Activated T-helper 2 cell treated with anti-CD3 and anti-CD28 coated beads, Interferon-gamma antibody, Interleukin-2, Interleukin-4, amounts not matched to agents 10 μg/mL and 5 μg/mL and 100 μg/mL, durations not matched to agents 14 hours and 24 hours and 36 hours (primary cell): ENCODE results near the gene TRAK1. TPM values are rescaled to one million over a fixed set of nuclear protein-coding genes. Genes with fewer than 3 reads are reported as not detected.
A peak's percentile ranks its signal among the peaks of the same experiment; 100 is the strongest.

Experiments
- DNase-seq: peaks from one replicate; pipeline ENCODE4 v3.0.0; 2021; ENCODE audit warnings: low spot score
- H3K27ac Mint-ChIP-seq: one replicate; pipeline ENCODE4 v1.8.0; 2021; ENCODE audit warnings: mixed read lengths
- H3K27me3 Mint-ChIP-seq: one replicate; pipeline ENCODE4 v1.8.0; 2021; ENCODE audit warnings: low read depth, mixed read lengths
- H3K36me3 Mint-ChIP-seq: one replicate; pipeline ENCODE4 v1.8.0; 2021; ENCODE audit warnings: low read depth, mixed read lengths
- H3K4me1 Mint-ChIP-seq: one replicate; pipeline ENCODE4 v1.8.0; 2021; ENCODE audit warnings: low read depth, mixed read lengths
- H3K4me3 Mint-ChIP-seq: one replicate; pipeline ENCODE4 v1.8.0; 2021; ENCODE audit warnings: low read depth, mild to moderate bottlenecking, moderate library complexity, mixed read lengths
- H3K9me3 Mint-ChIP-seq: one replicate; pipeline ENCODE4 v1.8.0; 2021; ENCODE audit warnings: mixed read lengths
- intact Hi-C: fragments of 100-400 bp; cut with micrococcal nuclease; formaldehyde crosslinking; loops from one replicate; pipeline ENCODE4 v1.15.1; 2023
- total RNA-seq: library from RNA; stranded (reverse); gene quantifications from 2 replicates; pipeline ENCODE4 v1.2.3, GENCODE V29; 2022

TRAK1 gene
- total RNA-seq, 1 donor from 2014 or later: 37.8 TPM

GRCh38 chr3:42123824-42124658, 32.9 kb downstream of the TRAK1 start:
- intact Hi-C loops: no loop called here
- H3K4me1 Mint-ChIP-seq: peaks cover 14% of the 10 kb centered on the region
- H3K9me3 Mint-ChIP-seq: no peaks in the 10 kb centered on the region
- H3K27me3 Mint-ChIP-seq: no peaks in the 10 kb centered on the region
- H3K27ac Mint-ChIP-seq: peak overlapping the region; percentile 34
- no peak overlapping the region for H3K4me3 Mint-ChIP-seq
- no peak for DNase-seq
- peaks cover 37% of the 10 kb centered on the region for H3K36me3 Mint-ChIP-seq

GRCh38 chr3:42127226-42127625, 36.1 kb downstream of the TRAK1 start:
- intact Hi-C loops: no loop called here
- H3K9me3 Mint-ChIP-seq: no peaks in the 10 kb centered on the region
- H3K4me1 Mint-ChIP-seq: peaks cover 12% of the 10 kb centered on the region
- no peak overlapping the region for H3K4me3 Mint-ChIP-seq
- no peak overlapping the region for H3K27ac Mint-ChIP-seq
- H3K27me3 Mint-ChIP-seq: no peaks in the 10 kb centered on the region
- peaks cover 37% of the 10 kb centered on the region for H3K36me3 Mint-ChIP-seq
- DNase-seq: no peak

- intact Hi-C loops: no loop called here
- H3K4me1 Mint-ChIP-seq: peaks cover 2% of the 10 kb centered on the region
- H3K27me3 Mint-ChIP-seq: no peaks in the 10 kb centered on the region
- no peaks in the 10 kb centered on the region for H3K9me3 Mint-ChIP-seq
- no peak overlapping the region for H3K4me3 Mint-ChIP-seq
- DNase-seq: no peak
- peaks cover 32% of the 10 kb centered on the region for H3K36me3 Mint-ChIP-seq
- peak overlapping the region; percentile 4 for H3K27ac Mint-ChIP-seq
Observed at GRCh38 chr3:42128526-42128925, 37.4 kb downstream of the TRAK1 start.

GRCh38 chr3:42129014-42129953, 38.1 kb downstream of the TRAK1 start:
- no peaks in the 10 kb centered on the region for H3K9me3 Mint-ChIP-seq
- H3K4me3 Mint-ChIP-seq: no peak overlapping the region
- intact Hi-C loops: no loop called here
- H3K4me1 Mint-ChIP-seq: no peaks in the 10 kb centered on the region
- H3K36me3 Mint-ChIP-seq: peaks cover 30% of the 10 kb centered on the region
- H3K27ac Mint-ChIP-seq: peak overlapping the region; percentile 11
- no peak for DNase-seq
- no peaks in the 10 kb centered on the region for H3K27me3 Mint-ChIP-seq

- no peak for DNase-seq
- Mint-ChIP-seq H3K27ac (no peak overlapping the region), H3K36me3 (peaks cover 24% of the 10 kb centered on the region), H3K4me1 (no peaks in the 10 kb centered on the region), H3K9me3 (no peaks in the 10 kb centered on the region), H3K27me3 (no peaks in the 10 kb centered on the region), H3K4me3 (no peak overlapping the region)
- intact Hi-C loops: no loop called here
Observed at GRCh38 chr3:42130007-42130328, 38.8 kb downstream of the TRAK1 start.

- intact Hi-C loops: no loop called here
- no peak overlapping the region for H3K27ac Mint-ChIP-seq
- no peak for DNase-seq
- no peak overlapping the region for H3K4me3 Mint-ChIP-seq
- H3K9me3 Mint-ChIP-seq: no peaks in the 10 kb centered on the region
- no peaks in the 10 kb centered on the region for H3K27me3 Mint-ChIP-seq
- H3K36me3 Mint-ChIP-seq: peaks cover 18% of the 10 kb centered on the region
- H3K4me1 Mint-ChIP-seq: no peaks in the 10 kb centered on the region
Observed at GRCh38 chr3:42130329-42131070, 39.3 kb downstream of the TRAK1 start.

- Mint-ChIP-seq H3K27ac (no peak overlapping the region), H3K9me3 (no peaks in the 10 kb centered on the region), H3K36me3 (peaks cover 3% of the 10 kb centered on the region), H3K4me3 (no peak overlapping the region), H3K4me1 (no peaks in the 10 kb centered on the region), H3K27me3 (no peaks in the 10 kb centered on the region)
- intact Hi-C loops: no loop called here
- DNase-seq: no peak
Observed at GRCh38 chr3:42133500-42134298, 42.5 kb downstream of the TRAK1 start.

- no peak overlapping the region for H3K4me3 Mint-ChIP-seq
- no peak for DNase-seq
- H3K36me3 Mint-ChIP-seq: peaks cover 3% of the 10 kb centered on the region
- no peaks in the 10 kb centered on the region for H3K4me1 Mint-ChIP-seq
- no peaks in the 10 kb centered on the region for H3K9me3 Mint-ChIP-seq
- H3K27ac Mint-ChIP-seq: no peak overlapping the region
- intact Hi-C loops: no loop called here
- H3K27me3 Mint-ChIP-seq: no peaks in the 10 kb centered on the region
Observed at GRCh38 chr3:42134867-42135464, 43.8 kb downstream of the TRAK1 start.

- peaks cover 3% of the 10 kb centered on the region for H3K36me3 Mint-ChIP-seq
- no peak for DNase-seq
- H3K4me3 Mint-ChIP-seq: no peak overlapping the region
- intact Hi-C loops: no loop called here
- no peak overlapping the region for H3K27ac Mint-ChIP-seq
- peaks cover 5% of the 10 kb centered on the region for H3K4me1 Mint-ChIP-seq
- H3K9me3 Mint-ChIP-seq: no peaks in the 10 kb centered on the region
- H3K27me3 Mint-ChIP-seq: no peaks in the 10 kb centered on the region
Observed at GRCh38 chr3:42139621-42140453, 48.7 kb downstream of the TRAK1 start.

- no peaks in the 10 kb centered on the region for H3K27me3 Mint-ChIP-seq
- peaks cover 5% of the 10 kb centered on the region for H3K4me1 Mint-ChIP-seq
- H3K36me3 Mint-ChIP-seq: peaks cover 2% of the 10 kb centered on the region
Observed at GRCh38 chr3:42140665-42141203, 49.6 kb downstream of the TRAK1 start.

GRCh38 chr3:42143440-42143839, 52.3 kb downstream of the TRAK1 start:
- intact Hi-C loops: no loop called here
- Mint-ChIP-seq H3K27ac (no peak overlapping the region), H3K36me3 (no peaks in the 10 kb centered on the region)

More at GRCh38 chr3:42140665-42141203, 49.6 kb downstream of the TRAK1 start:
- Mint-ChIP-seq H3K27ac (no peak overlapping the region), H3K4me3 (no peak overlapping the region), H3K9me3 (no peaks in the 10 kb centered on the region)
- no peak for DNase-seq
- intact Hi-C loops: no loop called here

More at GRCh38 chr3:42143440-42143839, 52.3 kb downstream of the TRAK1 start:
- Mint-ChIP-seq H3K9me3 (no peaks in the 10 kb centered on the region), H3K4me3 (no peak overlapping the region), H3K27me3 (no peaks in the 10 kb centered on the region), H3K4me1 (peaks cover 14% of the 10 kb centered on the region)
- no peak for DNase-seq
